H1 (cell line): ENCODE measurements around the gene CFAP58. TPM values are rescaled to one million over a fixed set of nuclear protein-coding genes. Genes with fewer than 3 reads are reported as not detected.

Experiments
- CTCF ChIA-PET: fragments of 300-600 bp; sonication (Branson Sonifier 250); formaldehyde crosslinking; loops from one replicate; lab custom pipeline; 2021; ENCODE audit not compliant: partially characterized antibody; lab: Charles Lee
- POLR2A ChIA-PET: fragments of 300-600 bp; sonication (Branson Sonifier 250); formaldehyde crosslinking; loops from one replicate; lab custom pipeline; 2021; ENCODE audit warnings: inconsistent platforms; ENCODE audit not compliant: partially characterized antibody; lab: Charles Lee
- DNase-seq, 2 experiments: peaks; one replicate each; pipeline versions ENCODE4 v3.0.0 to v3.0.0-alpha.2; 2010 to 2022; ENCODE audit warnings: low spot score in 2 of 2, low read depth in 1 of 2, mixed read lengths in 1 of 2
- FAIRE-seq: peaks from 2 replicates; lab custom pipeline; 2011; peaks lifted over from hg19 to GRCh38; lab: Jason Lieb, UNC
- H2AFZ ChIP-seq: 2 replicates; pipeline ENCODE4 v1.8.1; 2012; ENCODE audit warnings: low read length, inconsistent platforms
- H2AK5ac ChIP-seq: 2 replicates; pipeline ENCODE4 v1.6.1; 2013; ENCODE audit warnings: low read depth, low read length
- H2BK120ac ChIP-seq: replicated peaks from 2 replicates; pipeline ENCODE3; 2013; ENCODE audit warnings: low read depth, low read length, inconsistent platforms
- H2BK12ac ChIP-seq: 2 replicates; pipeline ENCODE4 v1.6.1; 2013; ENCODE audit warnings: low read depth, low read length
- H2BK15ac ChIP-seq: 2 replicates; pipeline ENCODE4 v1.6.1; 2013; ENCODE audit warnings: low read length
- H2BK20ac ChIP-seq: 2 replicates; pipeline ENCODE4 v1.6.1; 2013; ENCODE audit warnings: low read length
- H2BK5ac ChIP-seq: 2 replicates; pipeline ENCODE4 v1.6.1; 2013; ENCODE audit warnings: low read depth, low read length
- H3K14ac ChIP-seq: 2 replicates; pipeline ENCODE4 v1.6.1; 2013; ENCODE audit warnings: inconsistent platforms; ENCODE audit not compliant: insufficient read length
- H3K18ac ChIP-seq: 2 replicates; pipeline ENCODE4 v1.6.1; 2013; ENCODE audit warnings: low read length; ENCODE audit errors: extremely low read depth
- H3K23ac ChIP-seq: 2 replicates; pipeline ENCODE4 v1.6.1; 2013; ENCODE audit warnings: inconsistent platforms; ENCODE audit not compliant: insufficient read length
- H3K23me2 ChIP-seq: 2 replicates; pipeline ENCODE4 v1.6.1; 2013; ENCODE audit warnings: low read depth, low read length
- H3K27ac ChIP-seq: 2 replicates; pipeline ENCODE4 v1.6.1; 2011; ENCODE audit warnings: low read depth, low read length, inconsistent platforms
- H3K27me3 ChIP-seq, 4 experiments: replicated peaks in 1 of 4; 1 replicate in 1 of 4; 2 replicates in 3 of 4; pipeline versions ENCODE4 v1.6.1 to v1.8.1; 2011 to 2013; ENCODE audit warnings: low read length in 3 of 4, mild to moderate bottlenecking in 3 of 4, inconsistent platforms in 2 of 4, mixed read lengths in 2 of 4, moderate library complexity in 1 of 4; ENCODE audit not compliant: control insufficient read depth in 3 of 4, insufficient read depth in 3 of 4; ENCODE audit errors: extremely low read depth in 1 of 4
- H3K36me3 ChIP-seq, 4 experiments: 2 replicates each; pipeline versions ENCODE4 v1.6.1 to v1.8.1; 2011 to 2013; ENCODE audit warnings: mild to moderate bottlenecking in 4 of 4, low read length in 3 of 4, moderate library complexity in 2 of 4, control low read depth in 1 of 4, inconsistent platforms in 1 of 4; ENCODE audit not compliant: insufficient read depth in 4 of 4, control insufficient read depth in 2 of 4
- H3K4ac ChIP-seq: replicated peaks from 2 replicates; pipeline ENCODE3; 2013; ENCODE audit warnings: low read length, low read depth, mixed read lengths, inconsistent platforms; ENCODE audit not compliant: insufficient read length
- H3K4me1 ChIP-seq, 4 experiments: replicated peaks in 1 of 4; 1 replicate in 1 of 4; 2 replicates in 3 of 4; pipeline versions ENCODE4 v1.6.1 to v1.8.1; 2011 to 2013; ENCODE audit warnings: low read length in 3 of 4, inconsistent platforms in 2 of 4, mixed read lengths in 1 of 4; ENCODE audit not compliant: insufficient read depth in 4 of 4, control insufficient read depth in 3 of 4
- H3K4me2 ChIP-seq, 2 experiments: 2 replicates each; pipeline versions ENCODE4 v1.6.1 to v1.8.1; 2011 to 2013; ENCODE audit warnings: low read depth in 2 of 2, low read length in 2 of 2, control low read depth in 1 of 2, inconsistent platforms in 1 of 2, mild to moderate bottlenecking in 1 of 2; ENCODE audit not compliant: insufficient read depth in 1 of 2
- H3K4me3 ChIP-seq, 4 experiments: fragments of 200-600, 300-600 bp in 1 of 4; sonication (generic), shearing (Covaris generic), sonication (Bioruptor Twin) in 1 of 4; 2 replicates each; pipeline versions ENCODE4 v1.5.1 to v1.8.1; 2011 to 2016; ENCODE audit warnings: low read length in 4 of 4, low read depth in 3 of 4, control low read depth in 2 of 4, inconsistent platforms in 2 of 4, mild to moderate bottlenecking in 2 of 4, mixed read lengths in 1 of 4, moderate library complexity in 1 of 4; ENCODE audit not compliant: insufficient read depth in 2 of 4; ENCODE audit errors: extremely low read depth in 1 of 4
- H3K56ac ChIP-seq: replicated peaks from 2 replicates; pipeline ENCODE3; 2013; ENCODE audit warnings: low read depth, mild to moderate bottlenecking, mixed read lengths, low read length, inconsistent platforms; ENCODE audit not compliant: insufficient read length
- H3K79me1 ChIP-seq: 2 replicates; pipeline ENCODE4 v1.6.1; 2013; ENCODE audit warnings: low read depth, low read length, control low read depth
- H3K79me2 ChIP-seq, 2 experiments: 2 replicates each; pipeline versions ENCODE4 v1.6.1 to v1.8.1; 2012 to 2013; ENCODE audit warnings: low read length in 2 of 2, mild to moderate bottlenecking in 2 of 2, inconsistent platforms in 1 of 2; ENCODE audit not compliant: insufficient read depth in 2 of 2, control insufficient read depth in 1 of 2
- H3K9ac ChIP-seq, 4 experiments: replicated peaks in 1 of 4; 1 replicate in 1 of 4; 2 replicates in 3 of 4; pipeline versions ENCODE4 v1.6.1 to v1.8.1; 2011 to 2013; ENCODE audit warnings: low read depth in 3 of 4, low read length in 3 of 4, control low read depth in 2 of 4, mild to moderate bottlenecking in 2 of 4, moderate library complexity in 2 of 4, inconsistent platforms in 1 of 4; ENCODE audit errors: extremely low read depth in 1 of 4
- H3K9me3 ChIP-seq, 2 experiments: 2 replicates each; pipeline versions ENCODE4 v1.6.1 to v1.8.1; 2012 to 2013; ENCODE audit warnings: mild to moderate bottlenecking in 2 of 2, moderate library complexity in 2 of 2, control low read depth in 1 of 2, inconsistent platforms in 1 of 2, low read depth in 1 of 2, low read length in 1 of 2, mixed read lengths in 1 of 2; ENCODE audit not compliant: insufficient read depth in 2 of 2
- H4K20me1 ChIP-seq, 2 experiments: replicated peaks in 1 of 2; 2 replicates each; pipeline versions ENCODE3 to v1.8.1; 2011 to 2013; ENCODE audit warnings: inconsistent platforms in 2 of 2, low read length in 2 of 2, mild to moderate bottlenecking in 1 of 2; ENCODE audit not compliant: insufficient read depth in 2 of 2, control insufficient read depth in 1 of 2
- H4K5ac ChIP-seq: 2 replicates; pipeline ENCODE4 v1.6.1; 2013; ENCODE audit warnings: low read length, low read depth, mixed read lengths, inconsistent platforms; ENCODE audit not compliant: insufficient read length
- H4K8ac ChIP-seq: 2 replicates; pipeline ENCODE4 v1.8.0; 2013; ENCODE audit warnings: mild to moderate bottlenecking, moderate library complexity, low read length, inconsistent platforms; ENCODE audit not compliant: insufficient read depth; ENCODE audit errors: extremely low read depth
- H4K91ac ChIP-seq: replicated peaks from 2 replicates; pipeline ENCODE3; 2013; ENCODE audit warnings: low read length, mixed read lengths, inconsistent platforms; ENCODE audit not compliant: insufficient read length
- ASH2L ChIP-seq: fragments of 200-600, 300-600 bp; sonication (generic); IDR thresholded peaks from one replicate; pipeline ENCODE4 v1.7.1; 2017; ENCODE audit warnings: low read length
- BRCA1 ChIP-seq: IDR thresholded peaks from 2 replicates; pipeline ENCODE4 v1.6.1; 2012; ENCODE audit warnings: low read depth, low read length, improper control_type of control experiment
- CREB1 ChIP-seq: IDR thresholded peaks from 2 replicates; pipeline ENCODE4 v1.6.1; 2012; ENCODE audit warnings: inconsistent platforms
- EZH2 ChIP-seq: fragments of 200-600 bp; sonication (generic); IDR thresholded peaks from 2 replicates; pipeline ENCODE4 v1.7.1; 2012; ENCODE audit warnings: low read depth, mild to moderate bottlenecking, moderate library complexity, low read length, inconsistent platforms; ENCODE audit not compliant: severe bottlenecking
- JUND ChIP-seq: IDR thresholded peaks from 2 replicates; pipeline ENCODE4 v1.6.1; 2011; ENCODE audit warnings: mild to moderate bottlenecking, improper control_type of control experiment, low read length
- POU5F1 ChIP-seq: IDR thresholded peaks from 2 replicates; pipeline ENCODE4 v1.6.1; 2011; ENCODE audit warnings: low read depth, mild to moderate bottlenecking, low read length, moderate library complexity
- SP2 ChIP-seq: IDR thresholded peaks from 2 replicates; pipeline ENCODE4 v1.6.1; 2012; ENCODE audit warnings: mild to moderate bottlenecking, low read length, inconsistent platforms
- SRF ChIP-seq: IDR thresholded peaks from 2 replicates; pipeline ENCODE4 v1.6.1; 2011; ENCODE audit warnings: mild to moderate bottlenecking, low read depth, low read length, moderate library complexity
- TEAD4 ChIP-seq: IDR thresholded peaks from 2 replicates; pipeline ENCODE4 v1.6.1; 2012; ENCODE audit warnings: low read depth, low read length, inconsistent platforms, mixed read lengths
- USF2 ChIP-seq: IDR thresholded peaks from 2 replicates; pipeline ENCODE4 v1.6.1; 2011; ENCODE audit warnings: low read length, improper control_type of control experiment
- polyA plus RNA-seq, 7 experiments: library from polyadenylated mRNA; depleted of rRNA in 3 of 7; stranded (reverse) in 5 of 7; unstranded in 2 of 7; fragments of >200 nt in 5 of 7; fragments of 200-250 nt in 2 of 7; gene quantifications; 1 replicate in 5 of 7; 2 replicates in 1 of 7; 4 replicates in 1 of 7; pipeline versions ENCODE4 v1.2.1 to v1.2.3, GENCODE V29; 2011 to 2013; ENCODE audit warnings: missing spikeins in 2 of 7, mixed read lengths in 2 of 7
- total RNA-seq: library from RNA; stranded (reverse); fragmentation: NEBNext Ultra II Directional; extraction: Animal tissue kit (Norgen Biotek cat#: 25700); gene quantifications from 2 replicates; pipeline ENCODE4 v1.2.1, GENCODE V29; 2021

CFAP58 gene
- total and polyA plus RNA-seq, 2 of the 8 experiments (the other 6 are each of a cell fraction or from before 2014, with no cell fraction given): 0.32 to 0.71 TPM

- POLR2A ChIA-PET: no interaction called here
- Histone ChIP-seq H2BK12ac (no peak overlapping the region), H3K79me2 (no peaks in the 10 kb centered on the region), H4K20me1 (no peaks in the 10 kb centered on the region), H4K5ac (no peak overlapping the region), H3K9ac (no peak overlapping the region), H3K4me3 (no peak overlapping the region), H2BK20ac (no peak overlapping the region), H3K9me3 (no peaks in the 10 kb centered on the region), H2AFZ (no peak overlapping the region), H3K4me2 (no peak overlapping the region), H3K27ac (no peak overlapping the region), H3K27me3 (no peaks in the 10 kb centered on the region), H3K79me1 (no peaks in the 10 kb centered on the region), H4K91ac (no peak overlapping the region), H2AK5ac (no peak overlapping the region), H3K4me1 (peaks cover 0 to 5% (median 0%) of the 10 kb centered on the region in 4 experiments; a peak in 2 of 7 replicates), H3K23me2 (no peaks in the 10 kb centered on the region; the same call in 1 of the 2 replicates), H3K18ac (no peak overlapping the region), H3K14ac (no peak overlapping the region), H2BK15ac (no peak overlapping the region), H3K56ac (no peak overlapping the region), H2BK5ac (no peak overlapping the region), H4K8ac (no peak overlapping the region), H3K4ac (no peak overlapping the region), H3K23ac (no peak overlapping the region), H2BK120ac (no peak overlapping the region), H3K36me3 (no peaks in the 10 kb centered on the region)
- no peak for FAIRE-seq
- CTCF ChIA-PET: no interaction called here
- TF ChIP-seq SP2 (no peak), BRCA1 (no peak), SRF (no peak), EZH2 (no peak), POU5F1 (no peak), JUND (no peak), USF2 (no peak), CREB1 (no peak), TEAD4 (no peak), ASH2L (no peak)
- no peak for DNase-seq
Measured at GRCh38 chr10:104450490-104450889, 96.9 kb downstream of the CFAP58 start.
